Stimulated activated CD8-positive, alpha-beta memory T cell treated with anti-CD3 and anti-CD28 coated beads, Interleukin-15, amount 100 ng/mL, for 48 hours (primary cell): ENCODE data around the gene NOSIP.

ENCODE experiments used
- DNase-seq, 2 donors: peaks; one replicate each; pipeline ENCODE4 v3.0.0-alpha.2; 2020; ENCODE audit warnings: low read depth in 2 of 2

NOSIP gene

GRCh38 chr19:49573009-49573408 lies 7.3 kb downstream of the NOSIP start:
- no peak for DNase-seq

- no peak for DNase-seq
These were observed 9.2 kb downstream of the NOSIP start for GRCh38 chr19:49570997-49571676.

- DNase-seq = no peak
These were observed 10.1 kb downstream of the NOSIP start for GRCh38 chr19:49570138-49570856.

GRCh38 chr19:49567861-49568441 lies 12.4 kb downstream of the NOSIP start:
- DNase-seq = no peak

GRCh38 chr19:49566302-49566701 lies 14.1 kb downstream of the NOSIP start:
- DNase-seq = no peak

- DNase-seq = no peak
These were observed 15.1 kb downstream of the NOSIP start for GRCh38 chr19:49565261-49565660.

- DNase-seq = no peak
These were observed 15.7 kb downstream of the NOSIP start for GRCh38 chr19:49564616-49565045.

- DNase-seq = no peak
These were observed 19.9 kb downstream of the NOSIP start for GRCh38 chr19:49560358-49560900.

GRCh38 chr19:49559928-49560327 lies 20.4 kb downstream of the NOSIP start:
- DNase-seq = no peak

- no peak for DNase-seq
These were observed 20.9 kb downstream of the NOSIP start for GRCh38 chr19:49559443-49559842.

GRCh38 chr19:49558591-49558990 lies 21.8 kb downstream of the NOSIP start:
- DNase-seq = no peak

- no peak for DNase-seq
These were observed 22.6 kb downstream of the NOSIP start for GRCh38 chr19:49557641-49558325.

- DNase-seq = no peak
These were observed 23.7 kb downstream of the NOSIP start for GRCh38 chr19:49556412-49557398.

GRCh38 chr19:49555600-49556411 lies 24.6 kb downstream of the NOSIP start:
- peak in 1 of 2 donors; percentile 69 for DNase-seq

- no peak for DNase-seq
These were observed 25.6 kb downstream of the NOSIP start for GRCh38 chr19:49554701-49555181.

- peak in 1 of 2 donors; percentile 60 for DNase-seq
These were observed 26.7 kb downstream of the NOSIP start for GRCh38 chr19:49553451-49554271.

GRCh38 chr19:49552749-49553148 lies 27.6 kb downstream of the NOSIP start:
- DNase-seq = no peak

- no peak for DNase-seq
These were observed 28.8 kb downstream of the NOSIP start for GRCh38 chr19:49551531-49551930.

- no peak for DNase-seq
These were observed 31.3 kb downstream of the NOSIP start for GRCh38 chr19:49549045-49549444.
